COLO668 (cell line): Measurements from ENCODE around the gene IPO7.
"Not testable (repeated sequence)": the region's sequence is repeated elsewhere in the genome, so short reads cannot be mapped to it uniquely, and the experiment has no call there.

Experiments
- DNase-seq: peaks from one replicate; lab custom pipeline; 2025; ENCODE audit not compliant: unreplicated experiment; lab: John Stamatoyannopoulos, UW

The IPO7 gene

GRCh38 chr11:9397746-9398680 lies 13.6 kb downstream of the IPO7 start:
- DNase-seq = no peak

- no peak for DNase-seq
These were observed 15.0 kb downstream of the IPO7 start for GRCh38 chr11:9399466-9399865.

- DNase-seq = not testable (repeated sequence)
These were observed 17.4 kb downstream of the IPO7 start for GRCh38 chr11:9401884-9402283.

GRCh38 chr11:9428706-9429105 lies 44.3 kb downstream of the IPO7 start:
- DNase-seq = no peak

- DNase-seq = no peak
These were observed 54.2 kb downstream of the IPO7 start for GRCh38 chr11:9438611-9439010.

- no peak for DNase-seq
These were observed 61.8 kb downstream of the IPO7 start for GRCh38 chr11:9446230-9446629.

GRCh38 chr11:9448576-9449352 lies 64.3 kb downstream of the IPO7 start:
- no peak for DNase-seq

GRCh38 chr11:9452023-9452422 lies 67.6 kb downstream of the IPO7 start:
- not testable (repeated sequence) for DNase-seq

- DNase-seq = no peak
These were observed 71.3 kb downstream of the IPO7 start for GRCh38 chr11:9455722-9456121.

GRCh38 chr11:9459667-9460321 lies 75.3 kb downstream of the IPO7 start:
- DNase-seq = peak; percentile 21

- peak; percentile 99 for DNase-seq
These were observed 76.0 kb downstream of the IPO7 start, which contains the start of gene ZNF143 for GRCh38 chr11:9460322-9461062. Gene ZNF143, plus strand, starts transcription at chr11:9461012. Its CDS starts 10,297 bp downstream, at chr11:9471309.

- peak; percentile 91 for DNase-seq
These were observed 76.8 kb downstream of the IPO7 start for GRCh38 chr11:9461063-9461759.

GRCh38 chr11:9461760-9462134 lies 77.3 kb downstream of the IPO7 start:
- DNase-seq = no peak

GRCh38 chr11:9462172-9462799 lies 77.8 kb downstream of the IPO7 start:
- DNase-seq = no peak

- DNase-seq = no peak
These were observed 78.5 kb downstream of the IPO7 start for GRCh38 chr11:9462806-9463537.

- DNase-seq = no peak
These were observed 86.3 kb downstream of the IPO7 start for GRCh38 chr11:9470765-9471164.

- DNase-seq = no peak
These were observed 89.0 kb downstream of the IPO7 start for GRCh38 chr11:9473408-9473807.

GRCh38 chr11:9479899-9480298 lies 95.4 kb downstream of the IPO7 start:
- no peak for DNase-seq
